Stimulated activated CD8-positive, alpha-beta memory T cell treated with anti-CD3 and anti-CD28 coated beads, Interleukin-7, amount 100 ng/mL, for 4 hours (primary cell): ENCODE results near the gene HHIPL1.
"Not testable (repeated sequence)": the region's sequence is repeated elsewhere in the genome, so short reads cannot be mapped to it uniquely, and the experiment has no call there.

ENCODE experiments used
- DNase-seq, 2 donors: peaks; one replicate each; pipeline ENCODE4 v3.0.0-alpha.2; 2020; ENCODE audit warnings: low read depth in 2 of 2

The HHIPL1 gene

GRCh38 chr14:99660006-99660566, 15.2 kb downstream of the HHIPL1 start:
- DNase-seq: no peak

GRCh38 chr14:99660794-99661193, 15.9 kb downstream of the HHIPL1 start:
- DNase-seq: no peak

GRCh38 chr14:99661206-99661605, 16.3 kb downstream of the HHIPL1 start:
- not testable (repeated sequence) for DNase-seq

- no peak for DNase-seq
Measured at GRCh38 chr14:99662846-99663245, 17.9 kb downstream of the HHIPL1 start.

- DNase-seq: no peak
Measured at GRCh38 chr14:99663386-99664057, 18.6 kb downstream of the HHIPL1 start.

- no peak for DNase-seq
Measured at GRCh38 chr14:99664058-99664936, 19.4 kb downstream of the HHIPL1 start.

- DNase-seq: no peak
Measured at GRCh38 chr14:99664937-99665273, 20.0 kb downstream of the HHIPL1 start.

- no peak for DNase-seq
Measured at GRCh38 chr14:99666533-99666932, 21.6 kb downstream of the HHIPL1 start.

GRCh38 chr14:99667045-99667444, 22.1 kb downstream of the HHIPL1 start:
- no peak for DNase-seq

- no peak for DNase-seq
Measured at GRCh38 chr14:99667821-99668220, 22.9 kb downstream of the HHIPL1 start.

GRCh38 chr14:99668307-99669295, 23.7 kb downstream of the HHIPL1 start:
- no peak for DNase-seq

GRCh38 chr14:99670361-99671234, 25.7 kb downstream of the HHIPL1 start:
- DNase-seq: no peak

GRCh38 chr14:99671235-99672224, 26.6 kb downstream of the HHIPL1 start:
- no peak for DNase-seq

- DNase-seq: no peak
Measured at GRCh38 chr14:99672506-99673304, 27.8 kb downstream of the HHIPL1 start.

- no peak for DNase-seq
Measured at GRCh38 chr14:99673305-99674063, 28.6 kb downstream of the HHIPL1 start.

- DNase-seq: no peak
Measured at GRCh38 chr14:99674064-99674650, 29.2 kb downstream of the HHIPL1 start.

- DNase-seq: no peak
Measured at GRCh38 chr14:99674776-99675381, 29.9 kb downstream of the HHIPL1 start.
